WTC11 (cell line): ENCODE results near the gene RUSF1. TPM values are rescaled to one million over a fixed set of nuclear protein-coding genes. Genes with fewer than 3 reads are reported as not detected.

Experiments used
- ATAC-seq: fragments of 200-7000 bp; cut with Tn5 transposase; 2 replicates; pipeline ENCODE4 v1.10.0; 2021; ENCODE audit warnings: mild to moderate bottlenecking, moderate library complexity
- CTCF ChIA-PET: fragments of 300-600 bp; sonication (Branson Sonifier 250); formaldehyde crosslinking; loops from one replicate; lab custom pipeline; 2021; ENCODE audit warnings: antibody characterized with exemption; lab: Charles Lee
- POLR2A ChIA-PET: fragments of 350-600 bp; sonication (Branson Sonifier 250); formaldehyde crosslinking; loops from one replicate; lab custom pipeline; 2021; ENCODE audit warnings: antibody characterized with exemption; lab: Charles Lee
- DNase-seq: peaks from one replicate; pipeline ENCODE4 v3.0.0; 2021; ENCODE audit warnings: low spot score
- H3K27ac Mint-ChIP-seq: 2 replicates; pipeline ENCODE4 v1.8.0; 2021; ENCODE audit warnings: mixed read lengths
- H3K27me3 Mint-ChIP-seq: 2 replicates; pipeline ENCODE4 v1.8.0; 2021; ENCODE audit warnings: low read depth, mild to moderate bottlenecking, moderate library complexity, mixed read lengths
- H3K36me3 Mint-ChIP-seq: 2 replicates; pipeline ENCODE4 v1.8.0; 2021; ENCODE audit warnings: mixed read lengths
- H3K4me1 Mint-ChIP-seq: 2 replicates; pipeline ENCODE4 v1.8.0; 2022; ENCODE audit warnings: mixed read lengths
- H3K4me3 Mint-ChIP-seq: 2 replicates; pipeline ENCODE4 v1.8.0; 2021; ENCODE audit warnings: mild to moderate bottlenecking, moderate library complexity, mixed read lengths
- H3K9me3 Mint-ChIP-seq: 2 replicates; pipeline ENCODE4 v1.8.0; 2021; ENCODE audit warnings: mixed read lengths
- ARID4B ChIP-seq: sonication (generic); formaldehyde crosslinking; IDR thresholded peaks from 2 replicates; pipeline ENCODE4 v1.8.0; 2023; ENCODE audit warnings: missing genetic modification reagents, mild to moderate bottlenecking, borderline replicate concordance
- ATF2 ChIP-seq: sonication (generic); formaldehyde crosslinking; IDR thresholded peaks from 2 replicates; pipeline ENCODE4 v1.8.1; 2022; ENCODE audit warnings: low read depth, missing genetic modification reagents, borderline replicate concordance
- ATF6 ChIP-seq: sonication (generic); formaldehyde crosslinking; IDR thresholded peaks from 2 replicates; pipeline ENCODE4 v1.8.1; 2023; ENCODE audit warnings: mild to moderate bottlenecking, missing genetic modification reagents
- CREM ChIP-seq: sonication (generic); formaldehyde crosslinking; IDR thresholded peaks from 2 replicates; pipeline ENCODE4 v1.8.1; 2022; ENCODE audit warnings: mild to moderate bottlenecking, missing genetic modification reagents, moderate library complexity
- ELF4 ChIP-seq: sonication (generic); formaldehyde crosslinking; IDR thresholded peaks from 2 replicates; pipeline ENCODE4 v1.8.1; 2022; ENCODE audit warnings: low read depth, mild to moderate bottlenecking, moderate library complexity, missing genetic modification reagents
- EMX1 ChIP-seq: fragments of 250-450 bp; sonication (Bioruptor Pico); IDR thresholded peaks from 2 replicates; pipeline ENCODE4 v1.8.0; 2021; ENCODE audit warnings: mild to moderate bottlenecking
- GTF2I ChIP-seq: fragments of 250-450 bp; sonication (Bioruptor Pico); conservative IDR thresholded peaks from 2 replicates; pipeline ENCODE4 v1.4.0; 2021; ENCODE audit warnings: mild to moderate bottlenecking
- IRF1 ChIP-seq: sonication (generic); formaldehyde crosslinking; IDR thresholded peaks from 2 replicates; pipeline ENCODE4 v1.8.0; 2023; ENCODE audit warnings: missing genetic modification reagents
- JUN ChIP-seq: sonication (generic); formaldehyde crosslinking; IDR thresholded peaks from 2 replicates; pipeline ENCODE4 v1.8.0; 2023; ENCODE audit warnings: mild to moderate bottlenecking, missing genetic modification reagents
- MLX ChIP-seq: sonication (generic); formaldehyde crosslinking; IDR thresholded peaks from 2 replicates; pipeline ENCODE4 v1.8.1; 2023; ENCODE audit warnings: mild to moderate bottlenecking, missing genetic modification reagents, moderate library complexity
- NFYB ChIP-seq: sonication (generic); formaldehyde crosslinking; conservative IDR thresholded peaks from 2 replicates; pipeline ENCODE4 v1.8.0; 2022; ENCODE audit warnings: low read depth, missing genetic modification reagents
- PRDM15 ChIP-seq: sonication (generic); formaldehyde crosslinking; IDR thresholded peaks from 2 replicates; pipeline ENCODE4 v1.8.0; 2022; ENCODE audit warnings: missing genetic modification reagents
- TEAD1 ChIP-seq: sonication (generic); formaldehyde crosslinking; IDR thresholded peaks from 2 replicates; pipeline ENCODE4 v1.8.0; 2022; ENCODE audit warnings: mild to moderate bottlenecking, missing genetic modification reagents
- TEAD4 ChIP-seq: sonication (generic); formaldehyde crosslinking; IDR thresholded peaks from 2 replicates; pipeline ENCODE4 v1.8.0; 2022; ENCODE audit warnings: mild to moderate bottlenecking, missing genetic modification reagents
- TP53 ChIP-seq: sonication (generic); formaldehyde crosslinking; IDR thresholded peaks from 2 replicates; pipeline ENCODE4 v1.8.1; 2023; ENCODE audit warnings: mild to moderate bottlenecking, missing genetic modification reagents
- ZBTB21 ChIP-seq: sonication (generic); formaldehyde crosslinking; IDR thresholded peaks from 2 replicates; pipeline ENCODE4 v1.8.1; 2023; ENCODE audit warnings: mild to moderate bottlenecking, missing genetic modification reagents, borderline replicate concordance
- ZNF219 ChIP-seq: sonication (generic); formaldehyde crosslinking; IDR thresholded peaks from 2 replicates; pipeline ENCODE4 v1.8.0; 2023; ENCODE audit warnings: missing genetic modification reagents, mild to moderate bottlenecking, borderline replicate concordance
- ZNF281 ChIP-seq: sonication (generic); formaldehyde crosslinking; IDR thresholded peaks from 2 replicates; pipeline ENCODE4 v1.8.0; 2023; ENCODE audit warnings: mild to moderate bottlenecking, missing genetic modification reagents
- ZNF416 ChIP-seq: fragments of 250-450 bp; sonication (Bioruptor Pico); IDR thresholded peaks from 2 replicates; pipeline ENCODE4 v1.9.0; 2021; ENCODE audit warnings: mild to moderate bottlenecking, inconsistent platforms
- ZNF423 ChIP-seq: fragments of 250-450 bp; sonication (Bioruptor Pico); IDR thresholded peaks from 2 replicates; pipeline ENCODE4 v2.1.2; 2022; ENCODE audit warnings: mild to moderate bottlenecking, moderate library complexity
- total RNA-seq: library from RNA; stranded (reverse); gene quantifications from 3 replicates; pipeline ENCODE4 v1.2.3, GENCODE V29; 2021

Gene RUSF1
- total RNA-seq, 1 experiment from 2014 or later: 35.9 TPM

GRCh38 chr16:31441956-31442355 lies 66.2 kb downstream of the RUSF1 start (continued):
- TF ChIP-seq PRDM15 (CRISPR knock-in tag) (no peak), EMX1 (CRISPR knock-in tag) (no peak), TEAD1 (no peak), NFYB (CRISPR knock-in tag) (no peak), IRF1 (CRISPR knock-in tag) (no peak), ZBTB21 (CRISPR knock-in tag) (no peak), TEAD4 (CRISPR knock-in tag) (no peak)

GRCh38 chr16:31440516-31441184 lies 67.5 kb downstream of the RUSF1 start:
- Mint-ChIP-seq H3K27ac (no peak overlapping the region), H3K27me3 (peaks cover 3% of the 10 kb centered on the region), H3K36me3 (no peaks in the 10 kb centered on the region), H3K4me1 (no peaks in the 10 kb centered on the region; the same call in 1 of the 2 replicates), H3K9me3 (no peaks in the 10 kb centered on the region), H3K4me3 (no peak overlapping the region; the same call in 1 of the 2 replicates)
- no peak for DNase-seq
- ATAC-seq: no peak
- POLR2A ChIA-PET: no interaction called here
- CTCF ChIA-PET: interaction anchor here (0.7 to 1.7 kb wide), 5 partner anchors 14 to 298 kb away, joined by 3 to 4 read pairs (median 3); partner anchors contain the start of gene ARMC5
- TF ChIP-seq GTF2I (CRISPR knock-in tag) (no peak), ZNF281 (CRISPR knock-in tag) (no peak), ATF6 (no peak), JUN (CRISPR knock-in tag) (no peak), ARID4B (CRISPR knock-in tag) (no peak), CREM (CRISPR knock-in tag) (no peak), ZNF423 (CRISPR knock-in tag) (no peak), MLX (CRISPR knock-in tag) (no peak), ZNF416 (CRISPR knock-in tag) (no peak), ELF4 (CRISPR knock-in tag) (no peak), TP53 (CRISPR knock-in tag) (no peak), ZNF219 (CRISPR knock-in tag) (no peak), TEAD1 (no peak), ATF2 (no peak)
